Loucy (cell line): Measurements from ENCODE around the gene LHX2.

ENCODE experiments used
- H2AFZ ChIP-seq: fragments of 200-600 bp; sonication (generic); 2 replicates; pipeline ENCODE4 v1.6.0; 2016; ENCODE audit warnings: antibody characterized with exemption, mild to moderate bottlenecking, low read length, moderate library complexity
- H3F3A ChIP-seq: fragments of 200-600 bp; 2 replicates; pipeline ENCODE4 v1.6.0; 2016; ENCODE audit warnings: antibody characterized with exemption, low read depth, mild to moderate bottlenecking
- H3K27me3 ChIP-seq: fragments of 200-600 bp; sonication (generic); 2 replicates; pipeline ENCODE4 v1.6.1; 2014; ENCODE audit warnings: low read length, mild to moderate bottlenecking; ENCODE audit not compliant: insufficient read depth, poor library complexity, severe bottlenecking
- H3K36me3 ChIP-seq: fragments of 200-600 bp; sonication (generic); 2 replicates; pipeline ENCODE4 v1.6.1; 2016; ENCODE audit warnings: low read length; ENCODE audit not compliant: insufficient read depth
- H3K4me1 ChIP-seq: fragments of 200-600 bp; sonication (generic); 2 replicates; pipeline ENCODE4 v1.5.1; 2014; ENCODE audit warnings: low read length, mild to moderate bottlenecking; ENCODE audit not compliant: insufficient read depth, poor library complexity, severe bottlenecking
- H3K4me2 ChIP-seq: fragments of 200-600 bp; sonication (generic); 2 replicates; pipeline ENCODE4 v1.6.0; 2014; ENCODE audit warnings: antibody characterized with exemption, low read length, low read depth, mild to moderate bottlenecking; ENCODE audit not compliant: poor library complexity, severe bottlenecking
- H3K4me3 ChIP-seq: fragments of 200-600 bp; sonication (generic); 2 replicates; pipeline ENCODE4 v1.5.1; 2014; ENCODE audit warnings: low read length, mild to moderate bottlenecking, mixed read lengths; ENCODE audit not compliant: poor library complexity, severe bottlenecking
- H3K79me2 ChIP-seq: fragments of 200-600 bp; sonication (generic); 2 replicates; pipeline ENCODE4 v1.6.1; 2014; ENCODE audit warnings: low read length; ENCODE audit not compliant: insufficient read depth
- H3K9ac ChIP-seq: fragments of 200-600 bp; sonication (generic); 2 replicates; pipeline ENCODE4 v1.6.0; 2014; ENCODE audit warnings: mild to moderate bottlenecking, low read depth, low read length, moderate library complexity; ENCODE audit not compliant: poor library complexity, severe bottlenecking
- H3K9me2 ChIP-seq: fragments of 200-600 bp; sonication (generic); replicated peaks from 2 replicates; pipeline ENCODE4 v1.6.1; 2016; ENCODE audit warnings: low read depth, low read length, mixed read lengths
- H3K9me3 ChIP-seq: fragments of 200-600 bp; sonication (generic); 2 replicates; pipeline ENCODE4 v1.6.1; 2014; ENCODE audit warnings: mild to moderate bottlenecking, antibody characterized with exemption, low read length, low read depth; ENCODE audit not compliant: insufficient read depth
- H4K20me1 ChIP-seq: fragments of 200-600 bp; sonication (generic); 2 replicates; pipeline ENCODE4 v1.6.0; 2014; ENCODE audit warnings: antibody characterized with exemption, low read length, mild to moderate bottlenecking; ENCODE audit not compliant: insufficient read depth, poor library complexity, severe bottlenecking
- EZH2phosphoT487 ChIP-seq: fragments of 200-600 bp; IDR thresholded peaks from 2 replicates; pipeline ENCODE4 v1.6.1; 2018; ENCODE audit warnings: antibody characterized with exemption, mild to moderate bottlenecking, moderate library complexity, borderline replicate concordance
- TF ChIP-seq, protein P1 (sequence below): fragments of 200-600 bp; sonication (generic); conservative IDR thresholded peaks from 2 replicates; pipeline ENCODE4 v1.5.1; 2014; ENCODE audit warnings: mild to moderate bottlenecking, antibody characterized with exemption, low read length

The LHX2 gene

DNA sequence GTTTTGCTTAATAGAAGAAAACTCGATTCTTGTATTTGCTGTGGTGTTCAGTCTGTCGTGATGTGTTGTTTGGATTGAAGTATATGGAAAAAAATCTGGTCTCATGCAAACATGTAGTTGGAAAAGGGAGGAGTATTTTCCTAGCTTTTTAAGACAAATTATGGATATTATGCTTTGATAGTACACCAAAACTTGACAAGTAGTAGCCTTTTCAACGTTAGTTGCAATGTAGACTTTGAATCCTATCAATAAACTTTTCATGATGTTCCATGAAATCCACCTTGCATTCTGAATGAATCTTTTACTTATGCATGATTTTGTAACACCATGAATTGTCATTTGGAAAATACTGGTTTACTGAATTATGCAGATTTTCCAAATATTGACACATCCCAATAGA, 64.2 kb downstream of the LHX2 start:
- H3K9me2 ChIP-seq, result no peaks in the 10 kb centered on the region
- H3K4me3 ChIP-seq, result no peak overlapping the region
- H3K9ac ChIP-seq, result no peak overlapping the region
- H3K9me3 ChIP-seq, result no peaks in the 10 kb centered on the region
- no peaks in the 10 kb centered on the region for H3K27me3 ChIP-seq
- no peaks in the 10 kb centered on the region for H4K20me1 ChIP-seq
- no peaks in the 10 kb centered on the region for H3K36me3 ChIP-seq
- no peaks in the 10 kb centered on the region for H3K79me2 ChIP-seq
- TF ChIP-seq, protein P1, sequence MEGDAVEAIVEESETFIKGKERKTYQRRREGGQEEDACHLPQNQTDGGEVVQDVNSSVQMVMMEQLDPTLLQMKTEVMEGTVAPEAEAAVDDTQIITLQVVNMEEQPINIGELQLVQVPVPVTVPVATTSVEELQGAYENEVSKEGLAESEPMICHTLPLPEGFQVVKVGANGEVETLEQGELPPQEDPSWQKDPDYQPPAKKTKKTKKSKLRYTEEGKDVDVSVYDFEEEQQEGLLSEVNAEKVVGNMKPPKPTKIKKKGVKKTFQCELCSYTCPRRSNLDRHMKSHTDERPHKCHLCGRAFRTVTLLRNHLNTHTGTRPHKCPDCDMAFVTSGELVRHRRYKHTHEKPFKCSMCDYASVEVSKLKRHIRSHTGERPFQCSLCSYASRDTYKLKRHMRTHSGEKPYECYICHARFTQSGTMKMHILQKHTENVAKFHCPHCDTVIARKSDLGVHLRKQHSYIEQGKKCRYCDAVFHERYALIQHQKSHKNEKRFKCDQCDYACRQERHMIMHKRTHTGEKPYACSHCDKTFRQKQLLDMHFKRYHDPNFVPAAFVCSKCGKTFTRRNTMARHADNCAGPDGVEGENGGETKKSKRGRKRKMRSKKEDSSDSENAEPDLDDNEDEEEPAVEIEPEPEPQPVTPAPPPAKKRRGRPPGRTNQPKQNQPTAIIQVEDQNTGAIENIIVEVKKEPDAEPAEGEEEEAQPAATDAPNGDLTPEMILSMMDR, result no peak
- no peak for TF ChIP-seq EZH2phosphoT487
- H3K4me2 ChIP-seq, result no peak overlapping the region
- no peaks in the 10 kb centered on the region for H3K4me1 ChIP-seq
- H2AFZ ChIP-seq, result no peak overlapping the region
- H3F3A ChIP-seq, result no peaks in the 10 kb centered on the region

- no peaks in the 10 kb centered on the region for H4K20me1 ChIP-seq
- H3K4me3 ChIP-seq, result no peak overlapping the region
- H3K4me1 ChIP-seq, result no peaks in the 10 kb centered on the region
- no peak overlapping the region for H3K9ac ChIP-seq
- no peaks in the 10 kb centered on the region for H3K27me3 ChIP-seq
- H3K4me2 ChIP-seq, result no peak overlapping the region
- no peaks in the 10 kb centered on the region for H3F3A ChIP-seq
- TF ChIP-seq EZH2phosphoT487, result no peak
- TF ChIP-seq, protein P1, result no peak
- no peaks in the 10 kb centered on the region for H3K9me3 ChIP-seq
- H2AFZ ChIP-seq, result no peak overlapping the region
- no peaks in the 10 kb centered on the region for H3K36me3 ChIP-seq
- H3K79me2 ChIP-seq, result no peaks in the 10 kb centered on the region
- H3K9me2 ChIP-seq, result no peaks in the 10 kb centered on the region
Measured at GRCh38 chr9:124077915-124078572, 66.5 kb downstream of the LHX2 start.

DNA sequence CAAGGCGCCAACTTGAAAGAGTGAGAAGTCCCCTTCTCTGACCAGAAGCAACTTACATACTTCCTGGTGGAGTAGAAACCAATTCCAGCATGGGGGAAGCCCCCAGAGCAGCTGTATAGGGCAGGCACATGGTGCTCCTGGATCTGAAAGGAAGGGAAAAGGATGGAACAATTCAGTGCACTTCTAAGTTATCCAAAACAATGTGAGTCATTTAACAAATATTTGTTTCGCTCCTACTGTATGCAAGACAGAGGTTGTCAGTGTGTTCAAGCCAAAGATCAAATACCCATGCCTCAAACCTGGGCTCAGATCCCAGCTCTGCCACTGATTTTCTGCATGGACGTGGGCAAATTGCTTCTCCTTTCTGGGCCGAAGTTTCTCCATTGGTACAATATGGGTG, 67.1 kb downstream of the LHX2 start:
- Histone ChIP-seq H3K79me2 (no peaks in the 10 kb centered on the region), H3K4me1 (no peaks in the 10 kb centered on the region), H3K9me3 (no peaks in the 10 kb centered on the region), H2AFZ (no peak overlapping the region), H3K4me2 (no peak overlapping the region), H4K20me1 (no peaks in the 10 kb centered on the region), H3K27me3 (no peaks in the 10 kb centered on the region), H3K4me3 (no peak overlapping the region), H3K9ac (no peak overlapping the region), H3K36me3 (no peaks in the 10 kb centered on the region), H3F3A (no peaks in the 10 kb centered on the region), H3K9me2 (no peaks in the 10 kb centered on the region)
- TF ChIP-seq, protein P1, result no peak
- TF ChIP-seq EZH2phosphoT487, result no peak
